SK-N-MC (cell line): ENCODE measurements around the gene RBMS3.

Experiments used
- EZH2 ChIP-seq: fragments of 200-600 bp; sonication (generic); IDR thresholded peaks from one replicate; pipeline ENCODE4 v1.6.1; 2017; ENCODE audit warnings: antibody characterized with exemption
- FOXP2 ChIP-seq: optimal IDR thresholded peaks from 2 replicates; pipeline ENCODE3; 2011; ENCODE audit warnings: mild to moderate bottlenecking, moderate library complexity; ENCODE audit not compliant: insufficient read depth; ENCODE audit errors: extremely low read length, control extremely low read depth
- POLR2AphosphoS5 ChIP-seq: IDR thresholded peaks from 2 replicates; pipeline ENCODE4 v1.6.1; 2012; ENCODE audit warnings: mild to moderate bottlenecking, low read depth, low read length, borderline replicate concordance

- TF ChIP-seq EZH2 (no peak), POLR2AphosphoS5 (no peak), FOXP2 (no peak)
Observed at GRCh38 chr3:29693863-29694262, 413.0 kb downstream of the RBMS3 start.
